Ecto neural progenitor cell (in vitro differentiated cells): ENCODE measurements around the gene GPN2.

ENCODE experiments used
- DNase-seq: peaks from one replicate; pipeline ENCODE4 v3.0.0-alpha.2; 2018; ENCODE audit warnings: low spot score

Gene GPN2

DNA sequence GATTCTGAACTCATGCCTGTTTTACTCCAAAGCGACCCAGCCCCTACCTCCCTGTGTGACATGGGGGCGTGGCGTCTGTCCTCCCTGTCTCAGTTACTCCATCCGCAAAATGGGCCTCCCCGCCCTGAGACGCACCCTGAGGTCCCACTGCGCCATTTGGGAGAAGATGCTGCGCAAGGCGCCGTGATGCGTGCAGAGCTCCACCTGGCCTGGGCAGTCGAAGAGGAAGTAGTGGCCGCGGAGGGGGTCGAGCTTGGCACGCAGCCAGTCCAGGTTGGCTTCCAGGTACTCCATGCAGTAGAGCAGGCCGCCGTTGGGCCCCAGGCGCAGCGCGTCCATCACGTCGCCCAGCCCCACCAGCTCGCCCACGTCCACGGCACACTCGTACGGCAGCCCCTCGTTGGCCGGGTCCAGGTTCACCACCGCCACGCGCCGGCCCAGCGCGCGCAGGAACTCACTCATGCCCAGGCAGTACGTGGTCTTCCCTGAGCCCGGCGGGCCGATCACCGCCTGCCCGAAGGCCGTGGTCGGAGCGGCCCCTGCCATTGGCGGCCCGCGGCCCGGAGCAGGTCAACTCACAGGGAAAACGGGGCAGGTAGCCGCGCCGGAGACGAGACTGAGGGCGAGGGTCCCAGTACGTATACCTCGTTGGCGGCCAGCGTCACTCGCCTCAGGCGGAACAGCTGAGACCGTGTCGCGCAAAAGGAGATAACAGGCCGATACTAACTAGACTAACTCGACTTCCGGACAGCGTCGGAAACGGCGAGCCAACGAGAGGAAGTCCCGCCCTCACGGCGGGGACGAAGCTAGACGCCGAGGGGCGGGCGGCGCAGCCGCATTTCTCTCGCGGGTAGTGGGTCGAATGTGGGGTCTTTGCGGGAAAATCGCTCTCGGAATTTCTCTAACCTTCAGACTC lies at the start of gene GPN2:
TSS of gene GPN2 (minus strand) at position 733 of the 916 bp plus-strand sequence. CDS start at position 546, 187 bp downstream.
- DNase-seq = peak; percentile 83

DNA sequence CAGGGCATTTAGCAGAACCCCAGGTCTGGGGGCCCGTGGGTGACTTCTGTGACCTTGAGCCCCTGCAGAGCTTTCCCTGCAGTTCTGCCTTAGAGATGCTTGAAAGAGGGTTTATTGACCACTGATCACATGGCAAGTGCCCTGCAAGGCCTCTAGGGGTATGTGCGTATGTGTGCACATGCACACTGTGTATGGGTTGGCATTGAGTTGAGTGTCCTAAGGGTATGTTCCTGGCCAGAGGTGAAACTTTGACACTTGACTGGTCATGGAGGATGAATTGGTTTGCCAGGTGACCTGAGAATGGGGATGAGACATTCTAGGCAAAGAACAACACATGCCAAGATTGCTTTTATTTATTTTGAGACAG lies 48.6 kb upstream of the GPN2 start:
- DNase-seq = no peak

DNA sequence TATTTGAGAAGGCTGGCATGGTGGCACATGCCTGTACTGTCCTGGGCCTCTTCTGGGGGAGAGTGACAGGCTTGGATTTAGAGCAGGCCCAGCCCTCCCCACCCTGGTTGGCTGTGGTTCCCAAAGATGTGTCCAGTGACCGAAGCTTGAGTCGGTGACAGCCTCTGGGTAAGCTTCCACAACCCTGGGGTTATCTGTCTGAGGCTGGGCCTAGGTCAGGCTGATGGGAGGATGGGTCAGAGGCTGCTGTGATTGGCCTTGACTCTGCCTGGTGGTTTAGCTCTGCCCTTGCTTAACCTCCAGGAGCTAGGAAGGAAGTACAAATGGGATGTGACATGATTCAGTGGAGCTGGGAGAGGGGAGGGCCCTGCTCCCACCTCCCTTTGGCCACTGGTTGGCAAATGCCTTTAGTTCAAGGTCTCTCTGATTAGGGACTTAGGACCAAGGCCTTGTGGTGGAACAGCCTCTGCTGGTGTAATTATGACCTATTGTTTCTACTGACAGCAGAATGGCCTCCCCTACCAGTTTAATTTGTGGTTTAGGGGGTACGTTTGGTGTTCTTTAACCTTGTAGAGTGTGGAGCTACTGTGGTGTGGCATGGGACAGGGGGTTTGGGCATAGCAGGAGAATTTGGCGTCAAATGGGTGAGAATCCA lies 48.0 kb upstream of the GPN2 start:
- DNase-seq = no peak

DNA sequence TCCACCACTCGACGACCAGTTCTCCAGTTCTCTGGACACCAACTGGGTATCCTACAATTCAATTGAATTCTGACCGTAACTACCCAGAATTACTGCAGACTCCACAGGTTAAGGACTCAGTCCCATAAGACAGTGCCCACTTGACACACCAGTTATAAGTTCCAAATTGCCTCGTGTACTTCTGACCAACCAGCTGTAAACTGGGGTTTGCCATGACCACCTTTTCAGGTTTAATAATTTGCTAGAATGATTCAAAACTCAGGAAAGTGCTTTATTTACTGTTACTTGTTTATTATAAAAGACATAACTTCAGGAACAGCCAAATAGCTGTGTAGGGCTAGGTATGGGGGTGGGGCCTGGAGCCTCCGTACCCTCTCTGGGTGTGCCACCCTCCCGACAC lies 46.7 kb upstream of the GPN2 start:
- DNase-seq = no peak

DNA sequence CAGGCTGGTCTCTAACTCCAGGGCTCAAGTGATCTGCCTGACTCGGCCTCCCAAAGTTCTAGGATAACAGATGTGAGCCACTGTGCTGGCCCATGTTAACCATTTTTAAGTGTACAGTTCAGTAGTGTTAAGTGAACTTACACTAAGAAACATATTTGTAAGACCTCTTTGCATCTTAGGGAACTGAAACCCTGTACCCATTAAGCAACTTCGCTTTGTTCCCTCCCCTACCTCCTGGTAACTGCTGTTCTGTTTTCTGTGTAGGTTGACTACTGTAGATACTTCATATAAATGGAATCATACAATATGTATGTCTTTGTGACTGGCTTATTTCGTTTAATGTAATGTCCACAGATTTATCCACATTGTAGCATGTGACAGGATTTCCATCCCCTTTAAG lies 42.4 kb upstream of the GPN2 start:
- DNase-seq = no peak

DNA sequence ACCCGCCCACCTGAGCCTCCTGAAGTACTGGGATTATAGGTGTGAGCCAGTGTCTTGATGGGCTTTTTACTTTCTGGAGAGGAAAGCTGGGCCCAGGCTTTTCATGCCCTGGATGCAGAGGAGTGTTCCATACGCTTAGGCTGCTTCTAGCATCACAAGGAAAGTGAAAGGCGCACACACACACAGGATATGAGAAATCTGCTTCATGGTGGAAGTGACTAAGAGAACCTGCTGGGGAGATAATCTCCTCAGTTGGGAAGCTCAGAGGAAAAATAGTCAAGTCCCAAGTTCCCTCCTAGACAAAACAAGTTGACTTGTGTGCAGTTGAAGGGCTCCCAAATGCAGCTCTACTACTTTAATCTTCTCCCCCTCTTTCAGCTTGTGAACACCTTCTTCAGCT lies 33.6 kb upstream of the GPN2 start:
- DNase-seq = no peak

DNA sequence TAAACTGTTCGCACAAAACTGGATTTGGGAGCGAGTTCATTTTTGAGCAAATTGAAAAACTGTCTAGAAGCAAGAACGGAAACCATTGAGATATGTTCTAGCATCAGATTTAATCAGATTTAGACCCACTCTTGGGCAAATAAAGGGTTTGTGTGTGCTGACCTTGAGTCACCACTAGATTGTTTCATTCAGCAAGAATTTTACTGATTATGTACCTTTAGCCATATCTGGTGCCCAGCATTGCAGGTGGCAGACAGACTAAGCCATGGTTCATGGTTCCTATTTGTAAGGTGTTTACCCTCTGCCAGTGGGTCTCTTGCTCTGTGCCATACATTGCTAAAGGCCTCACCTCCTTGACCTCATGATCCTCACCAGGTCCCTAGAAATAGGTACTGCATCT lies 32.8 kb upstream of the GPN2 start:
- DNase-seq = no peak

DNA sequence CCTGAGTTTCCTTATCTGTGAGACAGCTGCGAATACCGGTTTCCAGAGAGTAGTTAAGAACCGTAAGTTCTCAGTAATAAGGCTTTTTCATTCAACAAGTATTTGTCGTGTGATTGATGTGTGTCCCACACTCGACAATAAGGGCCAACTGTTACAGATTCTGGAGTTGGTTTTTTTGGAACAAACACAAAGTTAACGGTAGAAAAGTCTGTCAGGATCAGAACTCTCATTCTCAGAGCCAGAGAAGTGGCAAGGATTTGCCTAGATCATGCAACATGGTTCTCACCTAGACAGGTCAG lies 32.3 kb upstream of the GPN2 start:
- DNase-seq = no peak

DNA sequence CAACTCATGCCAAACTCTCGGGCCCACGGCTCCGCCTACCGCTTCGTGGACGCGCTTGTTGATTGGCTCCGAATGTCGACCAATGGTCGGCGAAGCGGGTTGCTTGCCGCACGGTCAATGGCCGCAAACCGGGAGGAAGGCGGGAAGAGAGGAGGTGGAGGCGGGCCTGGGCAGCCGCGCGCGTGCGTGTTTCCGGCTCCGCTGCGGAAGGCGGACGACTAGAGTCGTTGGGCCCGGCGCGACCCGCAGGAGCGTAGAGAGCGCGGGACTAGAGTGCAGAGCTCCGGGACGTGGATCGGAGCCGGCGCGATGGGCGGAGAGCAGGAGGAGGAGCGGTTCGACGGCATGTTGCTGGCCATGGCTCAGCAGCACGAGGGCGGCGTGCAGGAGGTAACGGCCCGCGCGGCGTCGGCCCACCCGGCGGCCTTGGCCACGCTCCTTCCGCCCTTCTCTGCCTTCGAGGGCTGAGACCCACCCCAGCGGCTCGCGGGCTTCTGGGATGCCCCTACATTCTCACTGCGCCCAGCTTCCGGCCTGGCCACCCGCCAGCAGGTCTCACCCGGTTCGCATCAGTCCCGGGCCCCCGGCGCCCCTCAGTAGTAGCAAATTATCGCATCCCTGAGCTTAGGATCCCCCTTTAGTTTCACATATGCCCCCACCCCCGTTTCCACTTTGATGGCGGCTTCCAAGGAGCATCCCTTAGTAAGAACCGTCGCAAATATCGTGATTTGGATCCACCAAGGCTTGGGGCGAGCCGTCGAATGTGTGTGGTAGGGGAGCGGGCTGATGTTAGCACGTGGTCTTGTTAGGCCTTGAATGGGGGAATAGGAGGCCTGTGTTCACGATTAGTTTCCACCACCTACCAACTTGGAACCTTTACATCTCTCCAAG lies 31.7 kb upstream of the GPN2 start, which contains the start of gene NUDC:
TSS of gene NUDC (plus strand) at position 204 of the 891 bp plus-strand sequence. CDS start at position 310, 106 bp downstream.
- DNase-seq = peak; percentile 97

DNA sequence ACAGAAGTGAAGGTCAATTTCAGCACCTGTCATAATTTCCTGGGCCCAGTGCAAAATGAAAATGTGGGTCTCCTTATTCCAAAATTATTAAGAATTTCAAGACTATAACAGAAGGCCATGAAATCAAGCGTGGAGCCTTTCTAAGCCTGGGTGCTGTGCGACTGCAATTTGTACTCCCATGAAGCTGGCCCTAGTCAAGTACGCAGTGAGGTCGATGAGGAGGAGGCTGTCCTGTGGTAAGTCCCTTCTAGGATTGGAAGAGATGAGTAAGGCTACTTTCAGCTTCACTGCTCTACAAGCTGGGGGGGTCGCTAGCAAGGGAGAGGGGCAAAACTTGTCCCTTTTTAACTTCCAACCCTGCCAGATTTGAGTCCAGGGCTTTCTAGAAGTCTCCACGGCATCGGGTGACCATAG lies 31.1 kb upstream of the GPN2 start:
- no peak for DNase-seq

DNA sequence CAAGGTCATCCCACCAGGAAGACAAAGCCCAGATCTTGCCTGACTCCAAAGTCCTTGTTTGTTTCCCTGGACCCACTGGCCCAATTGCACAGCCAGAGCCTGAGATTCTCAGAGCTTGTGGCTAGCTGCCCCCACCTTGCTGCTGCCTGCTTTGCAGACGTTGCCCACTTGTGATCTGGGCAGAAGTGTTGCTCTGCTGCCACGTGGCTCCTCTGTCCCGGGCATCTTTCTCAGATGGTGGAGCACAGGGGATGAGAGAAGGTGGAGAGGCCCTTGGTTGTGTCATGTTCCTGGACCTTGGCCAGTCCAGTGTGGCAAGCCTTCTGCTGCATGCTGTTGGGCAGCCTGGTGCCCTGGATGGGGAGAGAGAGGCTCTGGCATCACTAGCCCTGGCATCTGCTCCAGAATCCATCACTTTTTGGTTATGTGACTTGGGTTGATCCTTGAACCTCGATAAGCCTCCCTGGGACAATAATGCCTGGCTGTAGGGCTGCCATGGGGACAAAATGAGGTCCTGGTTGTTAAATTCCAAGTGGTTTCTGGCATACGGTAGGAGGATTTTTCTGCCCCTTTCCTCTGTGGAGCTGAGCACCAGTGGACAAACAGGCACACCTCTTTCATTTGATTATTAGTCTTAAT lies 25.2 kb upstream of the GPN2 start:
- DNase-seq = no peak

DNA sequence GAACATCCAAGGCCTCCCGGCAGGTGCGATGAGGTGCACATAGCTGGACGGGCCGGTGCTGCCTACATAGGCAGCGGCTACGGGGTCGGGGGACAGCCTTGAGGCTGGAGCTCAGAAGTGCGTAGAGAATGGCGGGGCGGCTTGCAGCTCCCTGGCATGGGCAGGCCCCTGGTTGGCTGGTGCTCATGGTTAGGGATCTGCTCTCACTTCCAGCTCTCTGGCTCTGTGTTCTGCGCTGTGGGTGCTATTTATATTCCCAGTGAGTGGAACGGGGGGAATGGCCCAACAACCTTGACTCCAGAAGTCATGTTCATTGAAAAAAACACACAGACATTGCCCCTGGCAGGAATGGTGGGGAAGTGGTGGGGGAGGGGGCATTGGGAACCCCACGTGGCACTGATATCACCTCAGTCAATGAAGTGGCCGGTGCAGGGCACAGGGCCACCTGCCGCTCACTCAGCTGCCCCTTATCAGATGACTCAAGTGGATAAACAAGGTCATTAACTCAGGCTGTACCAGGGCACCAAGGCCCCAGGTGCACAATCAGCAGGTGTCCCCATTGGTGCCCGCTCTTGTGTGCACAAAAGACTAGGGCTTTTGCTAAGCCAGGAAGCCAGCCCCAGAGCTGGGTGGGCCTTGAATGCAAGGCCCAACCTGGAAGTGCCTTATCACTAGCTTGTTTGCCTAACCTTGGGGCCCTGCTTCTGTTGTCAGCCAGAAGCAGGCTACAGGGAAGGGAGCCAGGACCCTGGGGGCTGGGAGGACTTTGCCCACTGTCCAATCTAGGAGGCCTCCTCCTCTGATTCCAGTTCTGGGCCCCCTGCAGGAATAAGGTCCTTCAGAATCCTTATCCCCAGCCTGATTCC lies 23.9 kb upstream of the GPN2 start, which contains the start of gene NR0B2:
TSS of gene NR0B2 (minus strand) at position 222 of the 866 bp plus-strand sequence. CDS start at position 187, 35 bp downstream.
- DNase-seq = no peak

DNA sequence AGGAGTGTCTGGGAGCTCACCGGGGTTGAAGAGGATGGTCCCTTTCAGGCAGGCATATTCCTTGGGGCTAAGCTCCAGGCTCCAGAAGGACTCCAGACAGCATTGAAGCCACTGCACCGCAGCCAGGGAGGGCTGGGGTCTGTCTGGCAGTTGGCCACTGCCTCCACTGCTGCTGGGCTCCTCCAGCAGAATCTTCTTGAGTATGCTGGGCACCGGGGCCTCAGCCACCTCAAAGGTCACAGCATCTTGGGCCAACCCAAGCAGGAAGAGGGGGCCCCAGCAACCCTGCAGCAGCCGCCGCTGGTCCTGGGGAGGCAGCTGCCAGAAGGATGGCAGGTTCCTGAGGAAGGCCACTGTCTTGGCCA lies 23.3 kb upstream of the GPN2 start:
- DNase-seq = no peak

DNA sequence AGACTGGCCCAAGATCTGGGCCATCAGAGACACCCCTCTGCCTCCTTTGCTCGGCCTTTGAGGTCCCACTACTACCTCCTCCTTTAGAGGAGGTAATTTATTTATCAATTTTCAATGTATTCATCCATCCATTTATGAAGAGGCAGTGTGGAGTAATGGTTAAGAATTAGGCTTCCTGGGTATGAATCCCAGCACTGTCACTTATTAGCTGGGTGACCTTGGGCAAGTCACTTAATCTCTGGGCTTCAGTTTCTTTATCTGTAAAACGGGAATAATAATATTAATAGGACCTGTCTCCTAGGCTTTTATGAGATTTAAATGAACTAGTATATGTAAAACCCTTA lies 22.0 kb upstream of the GPN2 start:
- DNase-seq = no peak

DNA sequence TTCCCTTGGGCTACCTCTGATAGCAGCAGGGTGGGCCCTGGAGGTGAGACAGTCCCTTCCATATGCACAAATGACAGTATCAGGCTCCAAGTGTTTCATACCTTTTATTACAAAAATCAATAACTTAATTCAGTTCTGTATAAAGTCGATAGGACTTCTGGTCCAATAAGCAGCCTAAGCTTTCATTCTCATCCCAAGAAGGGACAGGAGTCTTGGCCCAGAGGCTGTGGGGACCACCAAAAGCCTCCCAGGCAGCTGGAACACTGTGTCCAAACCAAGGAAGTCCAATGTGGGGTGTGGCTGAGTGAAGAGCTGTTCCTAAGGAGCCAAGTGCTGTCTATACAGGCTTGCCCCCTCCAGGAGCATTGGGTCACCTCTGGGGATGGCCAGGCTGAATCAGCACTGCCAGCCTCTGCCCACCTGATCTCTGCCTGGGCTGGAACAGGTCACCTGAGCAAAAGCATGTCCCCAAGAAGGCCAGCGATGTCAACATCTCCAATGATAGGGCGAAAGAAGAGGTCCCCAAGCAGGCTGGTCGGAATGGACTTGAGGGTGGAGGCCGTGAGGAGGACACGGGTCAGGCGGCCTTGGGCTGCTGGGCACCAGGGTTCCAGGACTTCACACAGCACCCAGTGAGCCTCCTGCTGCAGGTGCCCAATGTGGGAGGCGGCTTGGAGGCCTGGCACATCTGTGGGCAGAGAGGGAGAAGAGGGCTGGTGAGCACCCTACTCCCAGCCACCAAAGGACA lies 21.5 kb upstream of the GPN2 start:
- DNase-seq = no peak

DNA sequence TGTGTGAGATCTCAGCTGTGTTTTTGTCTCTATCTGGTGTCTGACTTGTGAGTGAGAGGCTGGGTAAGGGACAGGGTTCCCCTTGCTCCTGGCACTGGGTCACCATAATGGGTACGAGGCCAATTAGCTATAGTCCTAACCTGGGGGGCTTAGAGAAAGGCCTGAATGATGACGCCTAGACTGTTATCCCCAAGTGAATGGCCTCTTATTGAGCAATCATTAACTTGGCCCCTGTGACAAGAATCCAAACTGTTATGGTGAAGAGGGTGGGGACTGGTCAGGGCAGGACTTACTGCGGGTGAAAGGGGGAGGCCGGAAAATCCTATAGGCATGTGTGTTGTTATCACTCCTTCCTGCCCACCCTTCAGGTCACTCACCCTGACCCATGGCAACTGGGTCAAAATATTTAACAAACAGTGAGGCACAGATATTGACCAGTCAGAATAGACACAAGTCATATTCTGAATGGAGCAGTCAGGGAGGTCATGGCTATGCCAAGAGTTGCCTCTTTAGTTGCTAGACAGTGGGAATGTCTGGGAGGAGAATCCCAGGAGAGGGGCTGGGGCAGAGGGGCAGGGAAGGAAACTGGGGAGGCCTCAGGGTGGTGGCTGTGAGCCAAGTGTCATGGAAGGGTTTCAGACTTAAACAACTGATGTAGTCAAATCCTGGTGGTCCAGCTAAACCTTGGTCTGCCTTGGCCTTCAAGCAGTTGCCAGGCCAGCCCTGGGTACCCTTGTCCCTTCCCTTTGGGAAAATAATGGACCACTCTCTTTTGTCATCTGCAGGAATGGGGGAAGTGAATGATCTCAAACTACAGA lies 20.5 kb upstream of the GPN2 start:
- DNase-seq = no peak

DNA sequence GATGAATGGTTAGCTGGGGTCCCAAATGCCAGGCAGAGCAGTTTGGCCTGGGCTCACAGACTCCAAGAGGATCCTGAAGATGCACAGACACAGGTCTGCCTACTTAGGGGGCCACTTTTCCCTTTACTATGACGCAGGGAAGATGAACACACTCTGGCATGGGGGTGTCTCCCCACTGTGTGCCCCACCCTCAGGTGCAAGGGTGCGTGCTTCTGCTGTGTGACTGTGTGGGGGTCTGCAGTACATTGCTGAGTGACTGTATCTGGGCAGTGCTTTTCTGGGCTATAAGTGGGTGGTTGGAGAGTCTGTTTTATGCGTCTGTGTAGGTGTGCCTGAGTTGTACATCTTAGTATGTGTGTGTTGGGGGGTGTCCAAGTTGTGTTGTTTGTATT lies 19.9 kb upstream of the GPN2 start:
- no peak for DNase-seq

DNA sequence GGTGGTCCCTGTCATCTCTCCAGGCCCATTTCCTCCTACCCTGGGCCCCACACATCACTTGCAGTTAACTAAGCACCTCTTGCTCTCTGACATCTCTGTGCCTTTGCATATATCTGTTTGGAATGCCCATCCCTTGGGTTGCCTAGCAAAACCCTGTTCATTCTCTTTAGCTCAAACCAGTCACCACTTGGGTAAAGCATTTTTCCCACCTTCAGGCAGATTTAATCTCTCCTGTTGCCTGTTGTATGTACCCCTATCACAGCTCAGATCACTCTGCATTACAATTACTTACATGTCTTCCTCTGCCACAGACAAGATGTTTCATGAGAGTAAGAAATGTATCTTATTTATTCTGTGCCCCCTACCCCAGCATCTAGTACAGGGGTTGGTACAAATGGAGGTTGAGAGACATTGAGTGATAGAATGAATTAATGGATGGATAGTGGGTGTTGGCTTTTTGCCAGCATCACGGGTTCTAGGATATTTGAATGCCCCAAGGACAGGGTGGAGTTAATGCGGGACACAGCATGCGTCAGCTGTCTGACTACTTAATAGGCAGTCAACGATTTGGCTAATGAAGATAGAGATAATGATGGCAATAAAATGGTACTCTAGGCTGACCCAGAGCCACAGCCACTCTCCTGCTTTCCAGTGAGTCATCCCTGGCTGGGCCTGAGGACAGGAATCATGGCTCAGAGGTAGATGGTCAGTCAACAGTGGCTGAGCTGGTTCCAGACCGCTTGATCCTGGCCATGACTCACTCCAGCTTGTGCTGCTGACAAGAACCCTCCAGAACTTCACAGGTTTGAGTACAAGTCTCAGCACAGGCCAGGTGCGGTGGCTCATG lies 17.2 kb upstream of the GPN2 start:
- DNase-seq = no peak
